H9 (cell line): Measurements from ENCODE around the gene SLX4IP. TPM values are rescaled to one million over a fixed set of nuclear protein-coding genes. Genes with fewer than 3 reads are reported as not detected.

Experiments used
- DNase-seq: peaks from one replicate; pipeline ENCODE4 v3.0.0-alpha.2; 2017
- H2AFZ ChIP-seq: one replicate; pipeline ENCODE4 v1.6.1; 2013; ENCODE audit warnings: mild to moderate bottlenecking, low read length, control low read depth, moderate library complexity
- H2AK5ac ChIP-seq: 2 replicates; pipeline ENCODE4 v1.6.1; 2013; ENCODE audit warnings: low read length, control low read depth, mixed read lengths; ENCODE audit not compliant: insufficient read length
- H2BK120ac ChIP-seq: one replicate; pipeline ENCODE4 v1.6.1; 2013; ENCODE audit warnings: low read depth, mild to moderate bottlenecking, low read length, control low read depth, inconsistent platforms; ENCODE audit not compliant: poor library complexity, severe bottlenecking
- H2BK12ac ChIP-seq: 2 replicates; pipeline ENCODE4 v1.6.1; 2013; ENCODE audit warnings: low read length, control low read depth, mixed read lengths, low read depth; ENCODE audit not compliant: insufficient read length
- H2BK15ac ChIP-seq: 2 replicates; pipeline ENCODE4 v1.6.1; 2013; ENCODE audit warnings: low read depth, low read length, control low read depth
- H2BK20ac ChIP-seq: one replicate; pipeline ENCODE4 v1.6.1; 2013; ENCODE audit warnings: low read depth, mild to moderate bottlenecking, low read length, control low read depth, inconsistent platforms; ENCODE audit not compliant: poor library complexity, severe bottlenecking
- H2BK5ac ChIP-seq: 2 replicates; pipeline ENCODE4 v1.6.1; 2013; ENCODE audit warnings: low read length, control low read depth, mixed read lengths; ENCODE audit not compliant: insufficient read length
- H3K14ac ChIP-seq: 2 replicates; pipeline ENCODE4 v1.6.1; 2013; ENCODE audit warnings: low read length, control low read depth; ENCODE audit not compliant: insufficient read depth
- H3K18ac ChIP-seq: 2 replicates; pipeline ENCODE4 v1.6.1; 2013; ENCODE audit warnings: low read depth, mild to moderate bottlenecking, mixed read lengths, low read length, control low read depth; ENCODE audit not compliant: insufficient read length
- H3K23ac ChIP-seq: 2 replicates; pipeline ENCODE4 v1.6.1; 2013; ENCODE audit warnings: low read length, control low read depth, mixed read lengths, low read depth; ENCODE audit not compliant: insufficient read length
- H3K23me2 ChIP-seq: 2 replicates; pipeline ENCODE4 v1.6.1; 2013; ENCODE audit warnings: low read depth, mild to moderate bottlenecking, mixed read lengths, low read length, control low read depth; ENCODE audit not compliant: insufficient read length, poor library complexity, severe bottlenecking
- H3K27ac ChIP-seq: 2 replicates; pipeline ENCODE4 v1.5.1; 2013; ENCODE audit warnings: low read length, control low read depth, mixed read lengths, low read depth; ENCODE audit not compliant: insufficient read length
- H3K27me3 ChIP-seq: 2 replicates; pipeline ENCODE4 v1.6.1; 2013; ENCODE audit warnings: low read length, control low read depth, inconsistent platforms; ENCODE audit not compliant: insufficient read depth
- H3K4ac ChIP-seq: 2 replicates; pipeline ENCODE4 v1.6.1; 2013; ENCODE audit warnings: low read depth, mild to moderate bottlenecking, control low read depth, inconsistent platforms, low read length, moderate library complexity
- H3K4me1 ChIP-seq: 2 replicates; pipeline ENCODE4 v1.6.1; 2013; ENCODE audit warnings: low read length, control low read depth, inconsistent platforms; ENCODE audit not compliant: insufficient read depth
- H3K4me2 ChIP-seq: 2 replicates; pipeline ENCODE4 v1.6.1; 2013; ENCODE audit warnings: low read length, control low read depth, mixed read lengths; ENCODE audit not compliant: insufficient read length, insufficient read depth
- H3K56ac ChIP-seq: 2 replicates; pipeline ENCODE4 v1.6.1; 2013; ENCODE audit warnings: low read depth, mild to moderate bottlenecking, mixed read lengths, low read length, control low read depth; ENCODE audit not compliant: insufficient read length
- H3K79me1 ChIP-seq: 2 replicates; pipeline ENCODE4 v1.6.1; 2013; ENCODE audit warnings: low read depth, mild to moderate bottlenecking, moderate library complexity, low read length, control low read depth, inconsistent platforms; ENCODE audit not compliant: insufficient read depth, poor library complexity, severe bottlenecking
- H3K79me2 ChIP-seq: 2 replicates; pipeline ENCODE4 v1.6.1; 2013; ENCODE audit warnings: low read length, control low read depth, inconsistent platforms; ENCODE audit not compliant: insufficient read depth
- H3K9ac ChIP-seq: 2 replicates; pipeline ENCODE4 v1.6.1; 2013; ENCODE audit warnings: low read length, control low read depth, mixed read lengths; ENCODE audit not compliant: insufficient read length; ENCODE audit errors: extremely low read depth
- H3K9me3 ChIP-seq: one replicate; pipeline ENCODE4 v1.6.1; 2013; ENCODE audit warnings: low read depth, low read length, inconsistent platforms; ENCODE audit not compliant: control insufficient read depth
- H3T11ph ChIP-seq: one replicate; pipeline ENCODE4 v1.6.1; 2013; ENCODE audit warnings: mild to moderate bottlenecking, low read length, control low read depth, inconsistent platforms
- H4K20me1 ChIP-seq: one replicate; pipeline ENCODE4 v1.6.1; 2013; ENCODE audit not compliant: control insufficient read depth, insufficient read length, insufficient read depth
- H4K5ac ChIP-seq: 2 replicates; pipeline ENCODE4 v1.6.1; 2013; ENCODE audit warnings: low read depth, mild to moderate bottlenecking, mixed read lengths, low read length, control low read depth; ENCODE audit not compliant: insufficient read length
- H4K8ac ChIP-seq: replicated peaks from 2 replicates; pipeline ENCODE4 v1.6.1; 2013; ENCODE audit warnings: low read length, control low read depth, mixed read lengths, low read depth; ENCODE audit not compliant: insufficient read length
- H4K91ac ChIP-seq: 2 replicates; pipeline ENCODE4 v1.6.1; 2013; ENCODE audit warnings: low read depth, mild to moderate bottlenecking, moderate library complexity, mixed read lengths, low read length, control low read depth; ENCODE audit not compliant: insufficient read length
- H3K27ac Mint-ChIP-seq, 3 experiments: 2 replicates in 2 of 3; 3 replicates in 1 of 3; pipeline ENCODE4 v1.8.0; 2020 to 2021; ENCODE audit warnings: mixed read lengths in 3 of 3, mild to moderate bottlenecking in 1 of 3, moderate library complexity in 1 of 3
- H3K27me3 Mint-ChIP-seq: 2 replicates; pipeline ENCODE4 v1.8.0; 2021; ENCODE audit warnings: low read depth, mild to moderate bottlenecking, moderate library complexity, mixed read lengths
- H3K36me3 Mint-ChIP-seq, 3 experiments: 2 replicates in 2 of 3; 3 replicates in 1 of 3; pipeline ENCODE4 v1.8.0; 2020 to 2021; ENCODE audit warnings: low read depth in 3 of 3, mixed read lengths in 3 of 3; ENCODE audit not compliant: insufficient read depth in 1 of 3
- H3K4me1 Mint-ChIP-seq, 2 experiments: 2 replicates each; pipeline ENCODE4 v1.8.0; 2020; ENCODE audit warnings: mixed read lengths in 2 of 2
- H3K4me3 Mint-ChIP-seq, 2 experiments: 2 replicates in 1 of 2; 3 replicates in 1 of 2; pipeline ENCODE4 v1.8.0; 2020 to 2021; ENCODE audit warnings: mild to moderate bottlenecking in 2 of 2, mixed read lengths in 2 of 2, moderate library complexity in 1 of 2
- H3K9me3 Mint-ChIP-seq, 2 experiments: 2 replicates in 1 of 2; 3 replicates in 1 of 2; pipeline ENCODE4 v1.8.0; 2020; ENCODE audit warnings: mild to moderate bottlenecking in 2 of 2, mixed read lengths in 2 of 2, moderate library complexity in 1 of 2
- WGBS: extraction: QIAGEN DNeasy Blood & Tissue Kit; methylation state at CpG from one replicate; pipeline ENCODE4 v1.1.7; 2013; ENCODE audit warnings: missing lambda C conversion rate, low lambda C conversion rate, mixed read lengths; ENCODE audit not compliant: insufficient read length; ENCODE audit errors: extremely low coverage; 5-methylcytosine and 5-hydroxymethylcytosine counted together
- total RNA-seq: library from RNA; stranded (reverse); gene quantifications from 2 replicates; pipeline ENCODE4 v1.2.1, GENCODE V29; 2021
- TF ChIP-seq, protein P1 (sequence below): fragments of 200-600 bp; sonication (generic); conservative IDR thresholded peaks from 3 replicates; pipeline ENCODE4 v1.8.0; 2021; ENCODE audit warnings: antibody characterized with exemption, mild to moderate bottlenecking

The SLX4IP gene
- total RNA-seq, 1 experiment from 2014 or later: 7.9 TPM

DNA sequence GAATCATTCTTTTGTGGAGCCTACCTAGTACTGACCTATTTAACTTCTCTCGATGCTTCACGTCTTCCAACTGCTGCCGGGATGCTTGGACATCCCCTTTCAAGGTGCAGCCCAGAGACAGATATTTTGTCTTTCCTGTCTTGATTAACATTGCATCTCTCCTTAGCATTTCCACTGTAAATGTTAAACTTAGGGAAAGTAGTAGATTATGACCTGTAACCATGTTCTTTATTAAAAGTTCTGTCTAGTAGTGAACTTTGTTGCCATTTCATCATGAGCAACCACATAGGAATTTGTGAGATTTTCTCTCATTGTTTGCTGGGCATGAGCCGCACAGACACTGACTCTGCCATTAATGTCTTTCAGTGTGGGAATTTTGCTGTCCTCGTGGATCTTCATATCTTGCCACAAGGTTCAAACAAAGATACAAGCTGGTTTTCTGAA lies 120.8 kb downstream of the SLX4IP start:
- H4K91ac ChIP-seq: no peak overlapping the region
- no peak overlapping the region for H3K23ac ChIP-seq
- H3K18ac ChIP-seq: no peak overlapping the region
- H2BK120ac ChIP-seq: no peak overlapping the region
- no peak overlapping the region for H3K56ac ChIP-seq
- no CpG with 5 or more reads among the region's 5 CpGs for WGBS
- Mint-ChIP-seq H3K36me3 (no peaks in the 10 kb centered on the region), H3K9me3 (no peaks in the 10 kb centered on the region), H3K27ac (no peak overlapping the region), H3K27me3 (no peaks in the 10 kb centered on the region), H3K4me1 (peaks cover 56 to 63% of the 10 kb centered on the region in 2 experiments), H3K4me3 (no peak overlapping the region)
- DNase-seq: no peak
- no peak overlapping the region for H3T11ph ChIP-seq
- no peak overlapping the region for H4K5ac ChIP-seq
- H2AFZ ChIP-seq: no peak overlapping the region
- no peak overlapping the region for H3K27ac ChIP-seq
- H3K27me3 ChIP-seq: no peaks in the 10 kb centered on the region
- no peaks in the 10 kb centered on the region for H4K20me1 ChIP-seq
- no peaks in the 10 kb centered on the region for H3K23me2 ChIP-seq
- H2BK5ac ChIP-seq: no peak overlapping the region
- H3K4me1 ChIP-seq: peaks cover 5% of the 10 kb centered on the region; the same call in 1 of the 2 replicates
- H3K79me1 ChIP-seq: no peaks in the 10 kb centered on the region
- H2BK12ac ChIP-seq: no peak overlapping the region
- TF ChIP-seq, protein P1, sequence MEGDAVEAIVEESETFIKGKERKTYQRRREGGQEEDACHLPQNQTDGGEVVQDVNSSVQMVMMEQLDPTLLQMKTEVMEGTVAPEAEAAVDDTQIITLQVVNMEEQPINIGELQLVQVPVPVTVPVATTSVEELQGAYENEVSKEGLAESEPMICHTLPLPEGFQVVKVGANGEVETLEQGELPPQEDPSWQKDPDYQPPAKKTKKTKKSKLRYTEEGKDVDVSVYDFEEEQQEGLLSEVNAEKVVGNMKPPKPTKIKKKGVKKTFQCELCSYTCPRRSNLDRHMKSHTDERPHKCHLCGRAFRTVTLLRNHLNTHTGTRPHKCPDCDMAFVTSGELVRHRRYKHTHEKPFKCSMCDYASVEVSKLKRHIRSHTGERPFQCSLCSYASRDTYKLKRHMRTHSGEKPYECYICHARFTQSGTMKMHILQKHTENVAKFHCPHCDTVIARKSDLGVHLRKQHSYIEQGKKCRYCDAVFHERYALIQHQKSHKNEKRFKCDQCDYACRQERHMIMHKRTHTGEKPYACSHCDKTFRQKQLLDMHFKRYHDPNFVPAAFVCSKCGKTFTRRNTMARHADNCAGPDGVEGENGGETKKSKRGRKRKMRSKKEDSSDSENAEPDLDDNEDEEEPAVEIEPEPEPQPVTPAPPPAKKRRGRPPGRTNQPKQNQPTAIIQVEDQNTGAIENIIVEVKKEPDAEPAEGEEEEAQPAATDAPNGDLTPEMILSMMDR: no peak
- H2AK5ac ChIP-seq: no peak overlapping the region
- H3K4me2 ChIP-seq: no peak overlapping the region
- H3K9ac ChIP-seq: no peak overlapping the region
- no peaks in the 10 kb centered on the region for H3K9me3 ChIP-seq
- H3K4ac ChIP-seq: no peak overlapping the region
- no peak overlapping the region for H2BK20ac ChIP-seq
- H3K79me2 ChIP-seq: no peaks in the 10 kb centered on the region
- no peak overlapping the region for H4K8ac ChIP-seq
- H3K14ac ChIP-seq: no peak overlapping the region
- H2BK15ac ChIP-seq: no peak overlapping the region
